IMR-90 (cell line): Measurements from ENCODE around the gene ARHGEF17.

Experiments used
- RFX5 ChIP-seq: IDR thresholded peaks from 2 replicates; pipeline ENCODE4 v1.8.0; 2012; ENCODE audit warnings: low read depth, mild to moderate bottlenecking, low read length, moderate library complexity
- USF2 ChIP-seq: fragments of 150-350 bp; IDR thresholded peaks from 2 replicates; pipeline ENCODE4 v1.6.1; 2017; ENCODE audit warnings: mild to moderate bottlenecking, antibody characterized with exemption, low read length, low read depth

DNA sequence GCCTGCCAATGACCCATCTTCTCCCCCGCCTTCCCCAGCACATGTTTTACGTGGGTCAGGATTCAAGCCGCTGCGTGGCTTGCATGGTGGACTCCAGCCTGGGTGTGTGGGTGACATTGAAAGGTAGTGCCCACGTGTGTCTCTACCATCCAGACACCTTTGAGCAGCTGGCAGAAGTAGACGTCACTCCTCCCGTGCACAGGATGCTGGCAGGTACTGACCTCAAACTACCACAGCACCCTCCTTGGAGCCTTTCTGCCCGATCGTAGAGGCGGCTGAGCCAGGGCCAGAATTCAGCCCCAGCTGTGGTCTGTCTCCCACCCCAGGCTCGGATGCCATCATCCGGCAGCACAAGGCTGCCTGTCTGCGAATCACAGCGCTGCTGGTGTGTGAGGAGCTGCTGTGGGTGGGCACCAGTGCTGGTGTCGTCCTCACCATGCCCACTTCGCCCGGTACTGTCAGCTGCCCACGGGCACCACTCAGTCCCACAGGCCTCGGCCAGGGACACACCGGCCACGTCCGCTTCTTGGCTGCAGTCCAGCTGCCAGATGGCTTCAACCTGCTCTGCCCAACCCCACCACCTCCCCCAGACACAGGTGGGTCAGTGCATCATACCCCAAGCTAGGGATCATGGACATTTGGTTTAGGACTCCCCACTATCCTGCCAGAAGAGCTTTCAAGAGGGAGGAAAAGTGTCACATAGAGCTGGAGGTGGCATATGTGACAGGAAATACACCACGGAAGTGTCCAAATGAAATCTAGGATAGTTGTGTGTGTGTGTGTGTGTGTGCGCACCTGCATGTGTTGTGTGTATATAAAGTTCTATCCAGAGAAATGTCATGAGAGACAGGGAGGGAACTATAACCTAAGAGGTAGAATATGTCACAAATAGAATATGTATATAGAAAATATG lies 57.5 kb downstream of the ARHGEF17 start:
- no peak for TF ChIP-seq USF2
- TF ChIP-seq RFX5: no peak
